Fibroblast of lung (primary cell): ENCODE data around the gene RERE.

Experiments
- EZH2 ChIP-seq: IDR thresholded peaks from 2 replicates; pipeline ENCODE4 v1.5.1; 2012; ENCODE audit warnings: low read length, control low read depth, mild to moderate bottlenecking; ENCODE audit errors: missing control alignments
- TF ChIP-seq, protein P1 (sequence below), 2 donors: IDR thresholded peaks in 1 of 2; conservative IDR thresholded peaks in 1 of 2; 1 replicate in 1 of 2; 2 replicates in 1 of 2; pipeline ENCODE4 v1.5.1; 2011 to 2012; ENCODE audit warnings: low read length in 2 of 2, control low read depth in 1 of 2, inconsistent platforms in 1 of 2, low read depth in 1 of 2, mild to moderate bottlenecking in 1 of 2

DNA sequence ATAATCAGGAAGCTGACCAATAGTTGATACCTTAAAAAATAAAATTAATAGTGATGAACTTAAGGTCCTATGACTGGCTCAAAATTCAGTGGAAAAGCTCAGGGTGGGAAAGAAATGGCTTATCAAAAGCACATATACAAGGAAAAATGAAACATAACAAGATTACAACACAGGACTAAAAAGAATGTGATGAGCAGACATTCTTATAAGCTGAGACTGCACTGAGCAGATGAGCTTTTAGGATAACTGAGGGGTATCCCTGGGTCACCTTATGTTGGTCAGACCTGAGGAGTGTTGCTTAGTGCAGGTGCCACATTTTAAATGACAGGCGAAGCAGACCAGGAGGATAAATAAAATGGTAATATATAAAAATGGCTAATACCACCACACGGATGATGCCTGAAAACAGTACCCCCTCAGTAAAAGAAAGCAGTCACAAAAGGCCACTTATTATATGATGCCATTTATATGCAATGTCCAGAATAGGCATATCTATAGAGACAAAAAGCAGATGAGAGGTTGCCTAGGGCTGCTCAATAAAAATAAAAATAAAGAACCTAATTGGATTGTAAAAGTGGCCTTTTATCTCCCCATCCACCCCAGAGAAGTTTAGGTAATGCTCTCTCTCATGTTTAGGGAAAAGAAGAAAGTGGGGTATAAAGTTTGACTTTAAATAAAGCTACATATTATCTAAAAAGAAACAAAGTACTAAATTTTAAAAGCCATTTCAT, 335.6 kb downstream of the RERE start:
- TF ChIP-seq, protein P1, sequence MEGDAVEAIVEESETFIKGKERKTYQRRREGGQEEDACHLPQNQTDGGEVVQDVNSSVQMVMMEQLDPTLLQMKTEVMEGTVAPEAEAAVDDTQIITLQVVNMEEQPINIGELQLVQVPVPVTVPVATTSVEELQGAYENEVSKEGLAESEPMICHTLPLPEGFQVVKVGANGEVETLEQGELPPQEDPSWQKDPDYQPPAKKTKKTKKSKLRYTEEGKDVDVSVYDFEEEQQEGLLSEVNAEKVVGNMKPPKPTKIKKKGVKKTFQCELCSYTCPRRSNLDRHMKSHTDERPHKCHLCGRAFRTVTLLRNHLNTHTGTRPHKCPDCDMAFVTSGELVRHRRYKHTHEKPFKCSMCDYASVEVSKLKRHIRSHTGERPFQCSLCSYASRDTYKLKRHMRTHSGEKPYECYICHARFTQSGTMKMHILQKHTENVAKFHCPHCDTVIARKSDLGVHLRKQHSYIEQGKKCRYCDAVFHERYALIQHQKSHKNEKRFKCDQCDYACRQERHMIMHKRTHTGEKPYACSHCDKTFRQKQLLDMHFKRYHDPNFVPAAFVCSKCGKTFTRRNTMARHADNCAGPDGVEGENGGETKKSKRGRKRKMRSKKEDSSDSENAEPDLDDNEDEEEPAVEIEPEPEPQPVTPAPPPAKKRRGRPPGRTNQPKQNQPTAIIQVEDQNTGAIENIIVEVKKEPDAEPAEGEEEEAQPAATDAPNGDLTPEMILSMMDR (conservative IDR thresholded peaks at IDR 0.05 in 1 of 2, IDR thresholded peaks at IDR 0.05 in 1 of 2; ENCODE audit: low read depth in 1 of 2, low read length in 2 of 2) = no peak
- no peak for TF ChIP-seq EZH2
